Ascending aorta (tissue), 2 donors: ENCODE results near the gene COG8. TPM values are rescaled to one million over a fixed set of nuclear protein-coding genes. Genes with fewer than 3 reads are reported as not detected.
"Not testable (repeated sequence)": the region's sequence is repeated elsewhere in the genome, so short reads cannot be mapped to it uniquely, and the experiment has no call there.

ENCODE experiments used
- DNase-seq, 2 donors: peaks; one replicate each; pipeline ENCODE4 v3.0.0-alpha.2; 2019; ENCODE audit warnings: low spot score in 2 of 2
- H3K27ac ChIP-seq, 2 donors: fragments of 200-600 bp; sonication (generic); one replicate each; pipeline ENCODE4 v1.5.1; 2016 to 2017; ENCODE audit warnings: mild to moderate bottlenecking in 1 of 2
- H3K27me3 ChIP-seq: fragments of 200-600 bp; sonication (generic); one replicate; pipeline ENCODE4 v1.5.1; 2017
- H3K36me3 ChIP-seq, 2 donors: fragments of 200-600 bp; sonication (generic); one replicate each; pipeline ENCODE4 v1.5.1; 2016
- H3K4me1 ChIP-seq, 2 donors: fragments of 200-600 bp; sonication (generic); one replicate each; pipeline ENCODE4 v1.5.1; 2016 to 2017; ENCODE audit warnings: mild to moderate bottlenecking in 1 of 2
- H3K4me3 ChIP-seq, 2 donors: fragments of 200-600 bp; sonication (generic); one replicate each; pipeline ENCODE4 v1.5.1; 2016 to 2017; ENCODE audit warnings: mild to moderate bottlenecking in 1 of 2
- H3K9me3 ChIP-seq, 2 donors: fragments of 200-600 bp; sonication (generic); one replicate each; pipeline ENCODE4 v1.5.1; 2016
- CTCF ChIP-seq, 3 experiments: fragments of 200-600 bp in 2 of 3; fragments of 450-650 bp in 1 of 3; sonication (generic) in 2 of 3; IDR thresholded peaks; one replicate each; pipeline ENCODE4 v1.5.1; 2016 to 2019; ENCODE audit warnings: antibody characterized with exemption in 3 of 3, mild to moderate bottlenecking in 1 of 3, moderate library complexity in 1 of 3
- intact Hi-C: fragments of 100-400 bp; cut with DNase I; formaldehyde crosslinking; loops from one replicate; pipeline ENCODE4 v1.15.1; 2023
- total RNA-seq: library from RNA; depleted of rRNA; stranded (reverse); fragments of >200 nt; gene quantifications from one replicate; pipeline ENCODE4 v1.1.0, GENCODE V29; 2016

The COG8 gene
- total RNA-seq, 1 donor from 2014 or later: 24.7 TPM

- intact Hi-C loops: no loop called here
- no peak for TF ChIP-seq CTCF (IDR thresholded peaks at IDR 0.05)
- Histone ChIP-seq H3K4me1 (no peaks in the 10 kb centered on the region), H3K27me3 (no peaks in the 10 kb centered on the region), H3K4me3 (no peak overlapping the region), H3K9me3 (no peaks in the 10 kb centered on the region), H3K27ac (no peak overlapping the region), H3K36me3 (peaks cover 61 to 90% of the 10 kb centered on the region in 2 donors)
- no peak for DNase-seq
Measured at GRCh38 chr16:69367980-69368379, 28.6 kb upstream of the COG8 start.

GRCh38 chr16:69366431-69366830 is 27.1 kb upstream of the COG8 start:
- DNase-seq: no peak
- Histone ChIP-seq H3K4me3 (no peak overlapping the region), H3K27ac (no peak overlapping the region), H3K27me3 (no peaks in the 10 kb centered on the region), H3K36me3 (peaks cover 57 to 87% of the 10 kb centered on the region in 2 donors), H3K9me3 (no peaks in the 10 kb centered on the region), H3K4me1 (no peaks in the 10 kb centered on the region)
- intact Hi-C loops: no loop called here
- no peak for TF ChIP-seq CTCF (IDR thresholded peaks at IDR 0.05)

GRCh38 chr16:69365901-69366300 is 26.5 kb upstream of the COG8 start:
- Histone ChIP-seq H3K4me3 (no peak overlapping the region), H3K9me3 (no peaks in the 10 kb centered on the region), H3K27ac (no peak overlapping the region), H3K4me1 (no peaks in the 10 kb centered on the region), H3K27me3 (no peaks in the 10 kb centered on the region), H3K36me3 (peaks cover 58 to 85% of the 10 kb centered on the region in 2 donors)
- DNase-seq: no peak
- intact Hi-C loops: no loop called here
- no peak for TF ChIP-seq CTCF (IDR thresholded peaks at IDR 0.05)

GRCh38 chr16:69364088-69364487 is 24.7 kb upstream of the COG8 start:
- intact Hi-C loops: no loop called here
- Histone ChIP-seq H3K4me1 (no peaks in the 10 kb centered on the region), H3K27me3 (no peaks in the 10 kb centered on the region), H3K9me3 (no peaks in the 10 kb centered on the region), H3K36me3 (peaks cover 55 to 78% of the 10 kb centered on the region in 2 donors), H3K4me3 (no peak overlapping the region), H3K27ac (no peak overlapping the region)
- no peak for DNase-seq
- TF ChIP-seq CTCF (IDR thresholded peaks at IDR 0.05): no peak

GRCh38 chr16:69363281-69363717 is 23.9 kb upstream of the COG8 start:
- TF ChIP-seq CTCF (IDR thresholded peaks at IDR 0.05): no peak
- Histone ChIP-seq H3K4me3 (no peak overlapping the region), H3K27ac (no peak overlapping the region), H3K4me1 (no peaks in the 10 kb centered on the region), H3K9me3 (no peaks in the 10 kb centered on the region), H3K36me3 (peaks cover 47 to 70% of the 10 kb centered on the region in 2 donors), H3K27me3 (no peaks in the 10 kb centered on the region)
- intact Hi-C loops: no loop called here
- DNase-seq: no peak

GRCh38 chr16:69360070-69360469 is 20.7 kb upstream of the COG8 start:
- DNase-seq, intact Hi-C loops: not testable (repeated sequence)

More at GRCh38 chr16:69360070-69360469, 20.7 kb upstream of the COG8 start:
- not testable (repeated sequence) for H3K4me3 ChIP-seq, H3K27me3 ChIP-seq, H3K9me3 ChIP-seq, H3K4me1 ChIP-seq, H3K27ac ChIP-seq
- peaks cover 36 to 63% of the 10 kb centered on the region in 2 donors for H3K36me3 ChIP-seq
